NCI-H2227 (cell line): ENCODE measurements around the gene SURF1.
"Not testable (repeated sequence)": the region's sequence is repeated elsewhere in the genome, so short reads cannot be mapped to it uniquely, and the experiment has no call there.

Experiments used
- DNase-seq: peaks from one replicate; lab custom pipeline; 2025; ENCODE audit not compliant: unreplicated experiment; lab: John Stamatoyannopoulos, UW

SURF1 gene

DNA sequence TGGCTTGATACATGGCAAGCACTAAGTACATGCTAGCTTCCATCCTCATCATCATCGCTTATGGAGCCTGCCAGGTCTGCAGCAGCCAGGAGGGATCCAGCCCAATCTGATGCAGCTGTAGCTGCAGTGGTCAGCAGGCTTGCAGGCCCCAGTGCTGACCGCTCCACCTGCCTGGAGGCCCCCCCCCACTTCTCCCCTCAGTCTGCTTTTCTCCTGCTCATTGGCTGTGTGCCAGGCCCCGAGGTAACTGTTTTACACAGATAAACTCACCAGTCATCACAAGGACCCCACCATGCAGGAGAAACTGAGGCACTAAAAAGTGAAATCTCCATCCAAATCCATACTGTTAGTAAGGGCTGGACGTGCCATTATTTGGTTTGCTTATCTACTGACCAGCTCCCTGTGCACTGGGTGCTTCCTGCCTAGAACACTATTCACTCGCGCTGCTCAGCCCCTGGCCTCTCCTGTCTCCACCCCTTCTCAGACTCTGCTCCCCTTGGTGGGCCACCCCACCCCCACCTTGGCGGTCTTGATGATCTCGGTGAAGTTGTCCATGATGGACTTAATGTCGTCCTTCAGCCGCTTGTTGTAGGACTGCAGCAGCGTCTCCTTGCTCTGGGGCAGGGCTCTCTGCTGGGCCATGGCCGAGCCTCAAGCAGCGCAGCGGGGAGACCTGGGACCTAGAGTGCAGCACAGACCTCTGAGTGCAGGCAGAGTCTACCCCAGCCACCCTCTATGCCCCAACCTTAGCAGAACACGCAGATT lies 10.1 kb downstream of the SURF1 start:
- no peak for DNase-seq

DNA sequence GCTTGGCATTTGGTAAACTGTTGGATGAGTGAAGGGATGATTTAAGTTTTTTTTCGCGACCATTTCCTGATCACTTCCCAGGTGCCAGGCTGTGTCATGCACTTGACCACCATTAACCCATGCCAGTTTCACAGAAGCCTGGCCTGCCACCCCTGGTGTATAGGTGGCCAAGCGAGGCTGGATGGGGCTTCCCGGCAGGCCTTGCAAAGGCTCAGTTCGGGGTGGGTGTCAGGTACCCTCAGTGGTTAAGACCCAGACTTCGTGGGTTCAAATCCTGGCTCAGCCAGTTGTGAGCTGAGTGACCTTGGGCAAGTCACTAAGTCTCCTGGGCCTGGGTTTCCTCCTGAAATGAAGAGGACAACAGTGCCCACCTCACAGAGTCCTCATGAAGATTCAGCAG lies 10.7 kb downstream of the SURF1 start:
- DNase-seq = no peak

DNA sequence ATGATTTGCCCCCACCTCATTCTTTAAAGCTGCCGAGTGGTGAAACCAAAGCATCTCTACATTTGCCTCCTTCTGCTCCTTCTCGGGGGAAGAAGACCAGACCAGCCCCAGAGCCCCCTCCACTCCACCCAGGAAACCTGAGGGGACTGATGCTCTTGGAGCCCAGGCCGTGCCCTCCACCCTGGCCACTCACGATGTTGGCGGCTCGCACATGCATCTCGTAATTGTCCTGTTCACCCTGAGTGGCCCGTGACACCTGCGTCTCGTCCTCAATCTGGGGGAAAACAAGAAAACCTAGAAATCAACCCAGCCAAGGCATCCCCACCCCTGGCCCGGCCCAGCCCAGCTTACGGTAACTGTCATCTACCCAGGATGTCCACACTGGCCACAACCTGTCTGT lies 11.3 kb downstream of the SURF1 start:
- DNase-seq = no peak

DNA sequence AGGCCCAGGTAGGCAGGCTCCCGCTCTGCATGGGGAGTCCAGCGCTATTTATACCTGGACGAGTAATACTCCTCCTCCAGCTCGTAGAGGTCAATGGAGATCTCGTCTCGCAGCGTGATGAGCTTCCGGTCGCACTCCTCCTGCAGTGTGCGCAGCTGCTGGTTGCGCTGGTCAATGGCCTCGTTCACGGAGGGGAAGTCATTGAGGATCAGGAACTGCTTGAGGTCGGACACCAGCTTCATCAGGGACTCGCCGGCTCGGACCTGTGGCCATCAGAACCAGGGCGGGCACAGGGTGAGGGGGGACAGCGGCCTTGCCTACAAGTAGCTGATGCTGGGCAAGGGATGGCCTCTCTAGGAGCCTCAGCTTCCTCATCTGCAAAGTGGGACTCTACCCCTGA lies 12.2 kb downstream of the SURF1 start:
- DNase-seq = no peak

DNA sequence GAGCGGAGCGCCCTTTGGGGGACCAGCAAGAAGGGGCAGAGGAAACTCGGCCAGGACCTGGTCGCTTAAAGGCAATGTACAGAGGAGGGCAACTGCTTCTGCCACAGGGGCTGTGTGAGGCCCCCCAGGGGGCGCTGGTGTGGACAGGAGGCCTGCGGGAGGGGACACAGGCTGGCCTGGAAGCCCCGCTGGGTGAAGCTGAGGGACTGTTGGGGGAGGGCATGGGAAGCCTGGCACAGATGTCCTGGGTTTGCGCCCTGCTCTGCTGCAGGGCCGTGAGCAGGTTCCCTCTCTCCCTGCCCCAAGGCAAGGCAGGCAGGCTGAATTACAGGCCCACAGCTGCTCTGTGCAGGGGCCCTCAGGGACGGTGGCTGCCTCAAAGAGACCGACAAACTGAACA lies 13.7 kb downstream of the SURF1 start:
- DNase-seq = no peak

DNA sequence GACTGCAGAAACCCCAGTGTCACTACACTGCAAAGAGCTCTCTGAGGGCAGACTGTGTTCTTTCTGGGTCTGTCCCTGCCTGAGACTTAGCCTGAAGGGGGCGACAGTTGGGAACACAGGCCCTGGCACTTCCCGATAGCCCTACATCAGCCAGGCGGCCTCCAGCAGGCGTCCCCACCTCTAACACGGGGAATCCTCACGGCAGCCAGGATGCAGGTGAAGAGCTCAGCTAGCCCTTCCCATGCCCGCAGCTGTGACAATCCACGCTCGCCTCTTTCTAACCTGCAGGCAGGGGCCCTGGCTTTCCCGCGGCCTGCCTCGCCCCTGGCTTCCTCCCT lies 14.2 kb downstream of the SURF1 start:
- DNase-seq = no peak

DNA sequence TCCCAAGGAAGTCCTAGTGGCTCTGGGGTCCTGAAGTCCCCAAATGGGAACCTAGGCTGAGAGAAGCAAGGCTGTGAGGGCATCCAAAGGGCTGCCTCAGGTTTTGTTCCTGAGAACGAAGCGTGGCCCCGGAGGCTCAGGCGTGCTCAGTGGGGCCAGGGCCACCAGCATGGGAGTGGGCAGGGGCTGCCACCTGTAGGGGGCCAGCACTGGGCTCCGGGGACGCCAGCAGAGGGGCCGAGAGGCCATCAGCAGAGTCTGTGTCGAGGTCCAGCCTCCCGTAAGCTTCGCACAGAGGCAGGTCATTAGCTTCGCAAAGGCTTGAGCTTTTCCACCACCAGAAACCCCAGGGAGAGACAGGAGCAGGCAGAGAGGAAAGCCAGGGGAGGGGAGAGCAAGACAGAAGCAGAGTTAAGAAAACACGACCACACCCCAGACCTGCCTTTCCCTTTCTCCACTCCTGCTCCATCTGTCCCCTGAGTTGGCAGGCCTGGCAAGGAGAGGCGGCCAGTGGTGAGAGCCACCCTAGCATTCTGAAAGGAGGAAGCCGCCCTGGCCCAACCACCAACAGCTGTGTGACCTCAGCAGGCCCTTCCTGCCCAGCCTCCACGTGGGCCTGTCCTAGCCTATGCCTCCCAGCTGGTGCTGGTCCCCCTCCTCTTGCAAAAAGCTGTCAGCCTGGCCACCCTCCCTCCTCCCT lies 14.8 kb downstream of the SURF1 start:
- no peak for DNase-seq

DNA sequence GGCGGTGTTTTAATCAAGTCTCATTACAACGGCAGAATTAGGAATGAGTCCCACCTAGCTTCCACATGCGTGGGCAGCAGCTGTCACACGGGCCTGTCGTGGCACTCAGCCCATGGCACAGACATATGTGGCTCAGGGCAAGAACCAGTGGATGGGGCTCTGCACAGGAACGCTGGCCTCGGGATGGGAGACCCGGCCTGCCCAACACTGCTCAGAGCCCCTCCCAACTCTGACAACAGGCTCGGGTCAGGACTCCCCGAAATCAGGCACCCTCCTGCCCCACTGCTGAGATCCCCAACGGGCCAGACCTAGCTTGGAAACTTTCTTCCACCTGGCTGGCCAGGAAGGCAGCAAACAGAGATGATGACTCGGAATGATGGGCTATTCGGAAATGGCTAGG lies 15.4 kb downstream of the SURF1 start:
- DNase-seq = no peak

DNA sequence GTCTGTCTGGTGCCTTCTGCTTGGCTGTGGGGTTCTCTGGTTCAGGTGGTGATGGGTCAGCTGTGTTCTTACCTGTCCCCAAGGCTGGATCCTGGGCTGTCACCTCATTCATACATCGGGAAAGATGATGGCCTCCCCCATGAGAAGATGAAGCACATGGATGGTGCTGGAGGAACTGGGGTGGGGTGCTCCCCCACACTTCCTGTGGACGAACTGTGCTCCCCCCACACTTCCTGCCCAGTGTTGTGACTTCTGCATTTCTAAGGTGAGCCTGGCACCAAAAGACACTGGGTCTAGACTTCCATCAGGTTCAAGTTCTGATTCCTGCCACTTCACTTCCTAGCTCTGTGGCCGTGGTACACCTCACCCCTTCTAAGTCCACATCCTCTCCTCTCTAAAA lies 16.0 kb downstream of the SURF1 start:
- no peak for DNase-seq

DNA sequence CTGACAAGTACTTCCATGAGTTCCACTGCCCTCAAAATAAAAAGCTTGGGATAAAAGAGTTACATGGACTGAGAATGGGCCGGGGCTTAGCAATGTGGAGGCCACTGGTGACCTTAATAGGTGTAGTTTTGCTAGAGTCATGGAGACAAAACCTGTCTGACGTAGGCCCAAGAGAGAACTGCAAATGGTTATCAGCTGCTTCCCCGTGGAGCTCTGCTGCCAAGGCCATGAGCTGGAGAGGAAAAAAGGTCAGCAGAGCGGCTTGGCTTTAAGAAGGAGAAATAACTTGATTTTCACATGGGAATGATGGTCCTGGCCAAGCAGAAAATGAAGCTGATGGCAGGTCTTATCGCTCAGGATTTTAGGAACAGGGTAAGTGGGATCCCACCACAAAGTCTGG lies 16.6 kb downstream of the SURF1 start:
- DNase-seq = no peak

DNA sequence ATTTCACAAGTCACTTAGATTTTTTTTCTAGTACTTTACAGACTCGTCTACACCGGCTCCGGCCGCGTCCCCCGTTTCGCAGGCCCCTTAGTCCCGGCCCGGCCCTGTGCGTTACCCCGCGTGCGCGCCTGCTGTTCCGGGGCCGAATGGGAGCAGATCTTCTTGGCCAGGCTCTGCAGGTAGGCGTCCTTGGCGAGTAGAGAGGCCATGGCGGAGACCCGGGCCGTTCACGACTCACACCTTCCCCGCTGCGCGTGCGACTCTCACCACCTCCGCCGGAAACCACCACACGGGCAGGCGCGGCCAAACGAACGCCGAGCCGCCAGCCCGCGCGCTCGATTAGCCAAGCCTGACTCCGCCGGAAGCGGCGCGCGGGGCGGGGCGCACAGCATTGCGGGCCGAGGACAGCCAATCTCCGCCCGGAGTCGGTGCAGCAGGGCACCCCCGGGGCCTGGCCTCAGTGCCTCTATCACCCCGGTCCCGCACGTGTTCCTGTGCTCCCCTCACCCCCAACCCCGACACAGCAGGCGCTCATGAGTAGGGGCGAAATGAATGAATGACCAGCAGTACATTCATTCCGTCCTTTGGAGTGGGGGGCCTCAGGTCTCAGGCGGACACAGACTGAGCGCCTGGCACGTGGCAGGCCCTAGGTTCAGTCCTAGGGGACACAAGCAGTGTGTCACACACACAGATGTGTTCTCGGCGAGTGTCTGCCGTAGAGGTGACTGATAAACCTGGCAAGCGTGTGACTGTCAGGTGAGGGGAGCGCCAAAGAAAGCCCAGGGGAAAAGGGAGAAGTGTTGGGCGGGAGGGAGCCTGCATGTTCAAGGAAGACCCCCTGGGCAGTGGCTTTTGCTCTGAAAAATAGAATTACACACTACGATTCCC lies 20.1 kb downstream of the SURF1 start, which contains the start of gene SURF6:
Gene SURF6, minus strand, starts transcription at position 265 of the 888 bp plus-strand sequence. Its CDS starts 56 bp downstream, at position 209.
- peak; percentile 93 for DNase-seq

DNA sequence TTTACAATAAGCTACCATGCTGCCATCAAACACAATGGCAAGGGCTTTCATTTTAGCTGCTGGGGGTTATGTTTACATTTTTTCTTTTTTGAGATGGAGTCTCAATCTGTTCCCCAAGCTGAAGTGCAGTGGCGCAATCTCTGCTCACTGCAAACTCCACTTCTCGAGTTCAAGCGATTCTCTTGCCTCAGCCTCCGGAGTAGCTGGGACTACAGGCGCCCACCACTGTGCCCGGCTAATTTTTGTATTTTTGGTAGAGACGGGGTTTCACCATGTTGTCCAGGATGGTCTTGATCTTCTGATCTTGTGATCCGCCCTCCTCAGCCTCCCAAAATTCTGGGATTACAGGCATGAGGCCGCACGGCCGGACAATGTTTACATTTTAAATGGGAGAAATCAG lies 21.4 kb downstream of the SURF1 start:
- not testable (repeated sequence) for DNase-seq

DNA sequence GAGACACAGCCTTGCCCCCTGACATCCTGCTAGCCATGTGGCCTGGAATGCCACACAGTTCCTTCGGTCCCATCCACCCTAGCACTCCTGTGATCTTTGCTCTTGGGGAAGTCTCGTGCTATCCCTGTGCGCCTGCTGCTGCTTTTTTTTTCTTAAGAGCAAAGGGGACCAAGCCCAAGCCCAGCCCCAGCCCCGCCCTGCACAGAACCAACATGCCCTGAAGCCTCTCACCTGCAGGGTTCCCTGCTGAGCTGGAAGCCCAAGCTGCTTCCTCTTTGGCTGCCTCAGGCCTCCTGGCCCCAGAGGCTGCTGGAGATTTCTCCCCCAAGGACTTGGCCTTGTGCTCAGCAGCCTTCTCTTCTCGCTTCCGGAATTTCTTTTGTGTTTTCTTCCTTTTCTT lies 22.1 kb downstream of the SURF1 start:
- DNase-seq = no peak

DNA sequence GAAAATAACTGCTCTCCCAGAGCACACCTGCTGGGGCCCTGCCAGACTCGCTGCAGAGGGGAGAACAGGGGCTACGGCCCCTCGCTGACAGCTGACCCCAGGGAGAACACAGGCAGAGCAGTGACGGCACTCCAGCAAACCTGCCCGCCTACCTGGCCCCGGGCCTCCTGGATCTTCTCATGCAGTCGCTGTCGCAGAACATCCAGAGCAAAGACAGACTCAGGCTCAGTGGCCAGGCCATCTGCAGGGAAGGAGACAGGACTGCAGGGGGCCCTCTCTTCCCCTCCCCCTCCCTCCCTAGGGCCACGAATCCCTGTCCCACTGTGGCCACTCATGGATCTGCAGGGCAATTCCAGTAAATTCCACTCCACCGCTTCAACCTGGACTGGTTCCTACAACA lies 22.7 kb downstream of the SURF1 start:
- no peak for DNase-seq

DNA sequence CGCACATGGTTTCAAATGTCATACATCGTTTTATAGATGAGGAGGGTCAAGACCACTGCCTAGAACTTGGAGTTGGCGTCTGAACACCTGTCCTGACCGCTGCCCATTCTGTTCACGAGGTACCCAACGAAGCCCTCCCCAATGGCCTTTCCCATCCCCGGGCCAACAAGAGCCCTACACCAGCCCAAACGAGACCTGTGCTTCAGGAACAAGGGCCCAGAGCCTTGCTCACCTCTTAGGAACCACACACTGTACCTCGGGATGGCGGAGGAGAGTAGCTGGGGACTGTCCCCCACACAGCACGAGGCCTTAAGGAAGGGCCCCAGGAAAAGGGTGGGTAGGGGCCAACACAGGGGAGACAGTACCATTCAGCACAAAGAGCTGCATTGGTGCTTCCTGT lies 23.3 kb downstream of the SURF1 start:
- no peak for DNase-seq

DNA sequence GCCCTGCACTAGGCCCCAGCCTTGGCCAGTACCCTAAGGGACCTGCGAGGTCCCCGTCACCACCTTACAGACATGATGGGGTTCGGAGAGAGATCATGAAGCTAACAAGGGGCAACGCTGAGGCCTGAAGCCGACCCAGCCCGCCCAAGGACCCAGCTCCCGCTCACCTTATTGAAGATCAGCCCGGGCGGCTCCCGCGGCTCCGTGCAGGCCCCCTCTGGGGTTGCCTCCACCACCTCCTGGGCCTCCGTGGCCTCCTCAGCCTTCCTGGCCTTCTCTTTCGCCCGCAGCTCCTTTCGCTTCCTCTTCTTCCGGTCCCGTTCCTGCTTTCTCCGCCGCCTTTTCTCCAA lies 23.9 kb downstream of the SURF1 start:
- DNase-seq = no peak

DNA sequence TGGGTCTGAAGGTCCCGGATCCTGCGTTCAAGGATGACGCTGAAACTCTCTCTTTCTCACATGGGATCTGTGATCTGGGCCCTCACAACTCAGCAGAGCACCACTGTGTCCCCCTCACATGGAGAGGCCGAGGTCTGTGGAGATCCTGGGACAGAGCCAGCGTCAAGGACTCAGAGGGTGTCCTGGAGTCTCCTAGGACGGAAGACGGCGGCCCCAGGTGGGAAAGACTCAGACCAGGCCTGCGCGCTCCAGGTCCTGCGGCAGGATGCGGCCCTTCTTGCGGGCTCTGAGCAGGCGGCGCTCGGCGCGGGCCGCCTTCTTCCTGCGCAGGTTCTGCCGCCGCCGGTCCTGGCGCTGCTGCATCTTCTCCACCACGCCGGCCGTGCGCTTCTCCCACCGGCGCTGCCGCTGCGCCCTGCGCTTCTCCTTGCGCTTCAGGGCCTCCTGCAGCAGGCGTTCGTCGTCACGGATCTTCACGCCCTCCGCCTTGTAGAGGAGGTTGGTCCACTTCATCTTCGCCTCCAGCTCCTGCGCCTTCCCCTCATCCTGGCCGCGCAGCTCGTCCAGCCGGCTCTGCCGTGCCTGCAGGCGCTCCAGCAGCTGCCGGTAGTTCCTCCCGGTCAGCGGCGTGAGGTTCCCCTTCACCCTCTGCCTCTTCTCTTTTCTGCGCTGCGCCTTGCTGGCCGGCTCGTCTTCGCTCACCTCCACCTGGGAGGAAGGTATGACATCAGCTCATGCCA lies 24.5 kb downstream of the SURF1 start:
- DNase-seq = no peak

DNA sequence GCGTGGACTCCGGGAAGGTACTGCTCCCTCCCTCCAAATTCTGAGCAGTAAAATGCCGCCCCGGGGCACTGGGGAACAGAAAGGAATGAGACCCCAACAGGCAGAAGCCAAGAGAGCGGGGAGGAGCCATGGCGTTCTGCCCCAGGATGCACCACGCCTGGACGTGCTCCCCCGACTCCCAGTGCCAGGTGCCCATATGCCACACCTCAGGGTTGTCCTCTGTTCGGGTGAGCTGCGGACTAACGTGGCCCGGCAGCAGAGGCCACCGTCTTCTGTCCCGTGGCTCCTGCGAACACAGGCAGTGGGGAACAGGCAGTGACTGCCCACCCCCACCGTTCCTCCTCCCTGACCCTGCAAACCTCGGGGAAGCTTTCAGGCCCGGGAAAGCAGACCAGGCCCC lies 25.1 kb downstream of the SURF1 start:
- no peak for DNase-seq

DNA sequence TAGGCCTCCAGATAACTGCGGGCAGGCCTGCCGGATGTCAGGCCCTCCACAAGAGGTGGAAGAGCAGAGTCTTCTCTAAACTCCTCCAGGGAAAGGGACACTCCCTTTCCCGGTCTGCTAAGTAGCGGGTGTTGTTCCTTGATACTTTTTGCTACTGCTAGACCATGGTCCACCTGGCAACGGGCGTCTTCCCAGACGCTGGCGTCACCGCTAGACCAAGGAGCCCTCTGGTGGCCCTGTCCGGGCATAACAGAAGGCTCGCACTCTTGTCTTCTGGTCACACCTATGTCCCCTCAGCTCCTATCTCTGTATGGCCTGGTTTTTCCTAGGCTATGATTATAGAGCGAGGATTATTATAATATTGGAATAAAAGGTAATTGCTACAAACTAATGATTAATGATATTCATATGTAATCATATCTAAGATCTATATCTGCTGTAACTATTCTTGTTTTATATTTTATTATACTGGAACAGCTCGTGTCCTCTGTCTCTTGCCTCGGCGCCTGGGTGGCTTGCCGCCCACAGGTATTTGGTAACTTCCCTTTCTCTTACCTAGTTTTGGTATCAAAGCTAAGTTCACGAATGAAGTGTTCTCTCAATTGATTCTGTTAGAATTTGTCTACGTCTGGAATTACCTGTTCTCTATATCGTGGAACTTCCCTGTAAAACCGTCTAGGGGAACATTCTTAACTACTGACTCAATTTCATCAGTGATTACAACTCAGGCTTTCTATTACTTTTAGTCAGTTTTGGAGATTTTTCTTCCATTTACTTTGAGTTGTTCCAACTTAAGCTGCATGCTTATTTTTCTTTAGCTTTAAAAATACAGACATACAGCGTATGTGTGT lies 26.8 kb downstream of the SURF1 start:
- DNase-seq = peak; percentile 12

DNA sequence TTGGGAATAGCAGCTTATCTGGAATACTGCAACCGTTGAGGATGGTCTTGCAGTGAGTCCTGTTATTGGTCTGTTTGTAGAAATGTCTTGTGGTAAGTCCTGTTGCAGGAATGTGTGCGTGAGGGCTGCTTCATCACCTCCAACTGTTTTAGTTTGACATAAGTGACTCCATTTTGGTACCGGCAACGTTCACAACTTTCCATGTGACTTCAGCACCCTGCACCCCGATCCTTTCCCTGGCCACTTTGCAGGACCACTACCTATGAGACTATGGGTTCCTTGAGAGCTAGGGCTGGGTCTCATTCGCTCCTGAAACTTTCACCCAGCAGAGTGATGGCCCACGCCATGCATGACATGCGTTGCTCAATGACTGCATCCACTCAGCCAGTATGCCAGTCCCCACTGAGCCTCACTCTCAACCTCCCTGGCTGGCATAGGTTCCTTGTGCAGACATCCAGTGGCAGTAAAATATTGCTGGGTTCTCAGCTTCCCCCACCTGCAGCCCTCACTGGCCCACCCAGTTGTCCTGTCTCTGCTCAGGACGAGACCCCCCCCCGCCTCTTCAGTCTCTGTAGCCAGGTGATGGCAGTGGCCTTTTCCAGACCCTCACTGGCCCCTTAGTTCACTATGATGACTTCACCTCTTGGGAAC lies 28.3 kb downstream of the SURF1 start:
- DNase-seq = no peak
